ENCODE results near the gene TDO2. TPM values are rescaled to one million over a fixed set of nuclear protein-coding genes. Genes with fewer than 3 reads are reported as not detected.
"Not testable (repeated sequence)": the region's sequence is repeated elsewhere in the genome, so short reads cannot be mapped to it uniquely, and the experiment has no call there.

TDO2 gene
- total and polyA plus RNA-seq, 9 donors, result 0.12 to 2.3 (median 0.36) TPM; not detected in 3

DNA sequence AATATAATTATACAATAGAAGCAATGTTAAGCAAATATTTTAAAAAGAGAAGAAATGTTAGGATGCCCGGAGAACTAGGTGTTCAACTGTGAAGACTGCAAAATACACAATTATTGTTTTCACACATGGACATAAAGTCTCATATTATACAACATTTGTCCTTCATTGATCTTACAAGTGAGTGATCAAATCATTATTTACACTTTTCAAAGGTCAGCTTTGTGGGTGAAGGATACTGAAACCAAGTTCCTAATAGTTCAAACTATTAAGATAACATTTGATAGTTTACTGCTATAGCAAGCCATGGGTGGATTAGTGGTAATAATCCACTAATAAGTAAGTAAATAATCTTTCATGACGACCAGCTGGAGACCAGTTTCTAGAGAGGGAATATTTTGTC lies 26.8 kb downstream of the TDO2 start:
- WGBS (ENCODE audit: insufficient coverage), result no CpG with 5 or more reads among the region's 2 CpGs
- H3K9me3 ChIP-seq (replicated peaks; ENCODE audit: control insufficient read depth, low read depth, low read length), result no peaks in the 10 kb centered on the region

DNA sequence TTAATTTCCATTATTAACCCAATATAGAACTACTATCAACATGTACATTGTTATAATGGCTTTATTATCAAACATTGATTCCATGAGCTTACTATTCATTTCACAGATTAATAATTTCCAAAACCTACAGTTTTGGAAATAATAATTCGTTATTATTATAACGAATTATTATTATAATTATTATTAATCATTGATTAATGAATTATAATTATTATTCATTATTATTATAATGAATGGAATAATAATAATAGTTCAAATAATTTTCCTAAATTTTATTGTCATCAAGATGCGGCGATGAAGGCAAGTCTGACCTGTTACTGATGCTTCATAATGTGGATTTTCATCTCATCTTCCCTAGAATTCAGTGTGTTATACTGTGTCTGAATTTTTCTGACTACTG lies 28.1 kb downstream of the TDO2 start:
- H3K36me3 ChIP-seq (ENCODE audit: control insufficient read depth, insufficient read depth, low read length), result peaks cover 8% of the 10 kb centered on the region
- H3K27ac ChIP-seq (ENCODE audit: low read length), result no peak overlapping the region
- DNase-seq, result no peak
- H3K9me3 ChIP-seq (replicated peaks; ENCODE audit: control insufficient read depth, low read depth, low read length), result no peaks in the 10 kb centered on the region
- no peaks in the 10 kb centered on the region for H3K27me3 ChIP-seq (ENCODE audit: control insufficient read depth, insufficient read depth, low read length)
- H3K4me1 ChIP-seq (ENCODE audit: control insufficient read depth, insufficient read depth, low read length), result no peaks in the 10 kb centered on the region
- WGBS (ENCODE audit: insufficient coverage), result no CpG with 5 or more reads among the region's 4 CpGs
- no peak overlapping the region for H3K4me3 ChIP-seq (ENCODE audit: low read length)

More for the DNA sequence above, 26.8 kb downstream of the TDO2 start:
- H3K36me3 ChIP-seq (ENCODE audit: control insufficient read depth, insufficient read depth, low read length), result peaks cover 8% of the 10 kb centered on the region
- no peaks in the 10 kb centered on the region for H3K27me3 ChIP-seq (ENCODE audit: control insufficient read depth, insufficient read depth, low read length)
- no peak overlapping the region for H3K4me3 ChIP-seq (ENCODE audit: low read length)
- H3K4me1 ChIP-seq (ENCODE audit: control insufficient read depth, insufficient read depth, low read length), result no peaks in the 10 kb centered on the region
- no peak for DNase-seq
- H3K27ac ChIP-seq (ENCODE audit: low read length), result no peak overlapping the region

DNA sequence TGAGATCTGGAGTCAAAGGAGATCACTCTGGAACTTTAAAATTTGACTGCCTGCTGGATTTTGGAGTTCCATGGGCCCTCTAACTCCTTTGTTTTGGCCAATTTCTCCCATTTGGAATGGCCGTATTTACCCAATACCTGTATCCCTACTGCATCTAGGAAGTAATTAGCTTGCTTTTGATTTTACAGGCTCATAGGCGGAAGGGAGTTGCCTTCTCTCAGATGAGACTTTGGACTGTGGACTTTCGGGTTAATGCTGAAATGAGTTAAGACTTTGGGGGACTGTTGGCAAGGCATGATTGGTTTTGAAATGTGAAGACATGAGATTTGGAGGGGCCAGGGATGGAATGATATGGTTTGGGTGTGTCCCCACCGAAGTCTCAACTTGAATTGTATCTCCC lies 31.1 kb downstream of the TDO2 start:
- WGBS (ENCODE audit: insufficient coverage), result no CpG with 5 or more reads among the region's 4 CpGs
- H3K4me3 ChIP-seq (ENCODE audit: low read length); DNase-seq; H3K27me3 ChIP-seq (ENCODE audit: control insufficient read depth, insufficient read depth, low read length); H3K27ac ChIP-seq (ENCODE audit: low read length); H3K4me1 ChIP-seq (ENCODE audit: control insufficient read depth, insufficient read depth, low read length); H3K9me3 ChIP-seq (replicated peaks; ENCODE audit: control insufficient read depth, low read depth, low read length): not testable (repeated sequence)
- H3K36me3 ChIP-seq (ENCODE audit: control insufficient read depth, insufficient read depth, low read length), result peaks cover 15% of the 10 kb centered on the region

DNA sequence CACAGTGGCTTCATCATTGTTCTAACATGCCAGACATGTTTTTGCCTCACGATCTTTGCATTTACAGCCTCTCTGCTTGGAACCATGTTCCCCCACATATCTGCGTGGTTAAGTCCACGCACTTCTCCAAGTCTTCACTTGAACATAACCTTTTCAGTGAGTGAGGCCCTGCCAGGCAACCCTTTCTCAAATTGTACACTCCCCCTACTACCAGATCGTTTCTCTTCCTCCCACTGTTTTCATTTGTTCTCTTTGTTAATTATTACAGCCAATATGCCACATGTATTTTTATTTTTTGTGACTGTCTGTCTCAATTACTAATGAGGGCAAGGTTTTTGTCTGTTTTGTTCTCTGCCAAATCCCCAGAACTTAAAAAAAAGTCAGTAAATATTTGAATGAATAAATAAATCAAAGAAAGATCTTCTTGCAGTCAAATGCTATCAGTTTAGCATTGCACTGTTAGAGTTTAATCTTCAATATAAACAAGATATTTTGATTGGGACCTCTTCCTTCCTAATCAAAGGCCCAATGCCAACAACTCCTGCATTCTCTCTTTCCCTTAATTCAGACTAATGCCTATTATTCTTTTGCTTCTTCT lies 32.0 kb downstream of the TDO2 start:
- 86% methylated on average over 3 of the region's 4 CpGs for WGBS (ENCODE audit: insufficient coverage)
- Histone ChIP-seq H3K36me3 (ENCODE audit: control insufficient read depth, insufficient read depth, low read length) (peaks cover 14% of the 10 kb centered on the region), H3K4me3 (ENCODE audit: low read length) (no peak overlapping the region), H3K9me3 (replicated peaks; ENCODE audit: control insufficient read depth, low read depth, low read length) (no peaks in the 10 kb centered on the region), H3K27me3 (ENCODE audit: control insufficient read depth, insufficient read depth, low read length) (no peaks in the 10 kb centered on the region), H3K4me1 (ENCODE audit: control insufficient read depth, insufficient read depth, low read length) (no peaks in the 10 kb centered on the region), H3K27ac (ENCODE audit: low read length) (no peak overlapping the region)
- no peak for DNase-seq

DNA sequence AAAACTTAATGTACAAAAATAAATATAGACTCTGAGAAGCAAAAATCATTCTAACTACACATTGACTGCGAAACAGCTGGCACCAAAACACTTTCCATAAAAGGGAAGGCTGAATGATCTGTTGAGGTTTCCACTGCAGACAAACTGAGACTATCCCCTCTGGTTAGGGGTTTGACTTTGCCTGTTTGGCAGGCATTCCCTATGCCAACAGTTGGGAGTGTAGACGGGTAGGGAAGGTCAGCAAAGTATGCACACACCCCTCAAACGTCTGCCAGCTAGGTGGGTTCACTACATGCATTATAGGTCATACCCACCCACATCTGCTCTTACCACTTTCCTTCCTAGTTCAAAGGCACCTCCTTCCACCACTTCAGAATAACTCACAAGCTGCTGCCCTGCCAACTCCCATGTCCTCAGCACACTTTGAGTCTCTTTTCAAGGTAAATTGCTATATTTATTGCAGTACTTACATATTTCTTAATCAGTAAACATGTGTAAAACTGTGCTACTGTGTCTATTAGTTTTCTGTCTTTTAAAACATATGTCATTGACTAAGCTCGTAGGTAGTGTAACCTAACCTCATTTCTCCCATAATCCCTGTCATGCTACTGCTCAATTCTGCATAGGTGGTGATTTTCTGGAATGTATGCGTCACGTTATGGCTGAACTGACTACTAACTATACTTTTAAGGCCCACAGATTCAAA lies 37.7 kb downstream of the TDO2 start:
- no peaks in the 10 kb centered on the region for H3K9me3 ChIP-seq (replicated peaks; ENCODE audit: control insufficient read depth, low read depth, low read length)
- no peaks in the 10 kb centered on the region for H3K4me1 ChIP-seq (ENCODE audit: control insufficient read depth, insufficient read depth, low read length)
- WGBS (ENCODE audit: insufficient coverage), result 50% methylated on average over 1 of the region's 6 CpGs
- H3K36me3 ChIP-seq (ENCODE audit: control insufficient read depth, insufficient read depth, low read length), result peaks cover 15% of the 10 kb centered on the region
- H3K27me3 ChIP-seq (ENCODE audit: control insufficient read depth, insufficient read depth, low read length), result no peaks in the 10 kb centered on the region
- no peak for DNase-seq
- no peak overlapping the region for H3K4me3 ChIP-seq (ENCODE audit: low read length)
- no peak overlapping the region for H3K27ac ChIP-seq (ENCODE audit: low read length)

GRCh38 chr4:155941820-155942219 lies 38.3 kb downstream of the TDO2 start:
- no CpG with 5 or more reads among the region's 1 CpG for WGBS (ENCODE audit: insufficient coverage)
- Histone ChIP-seq H3K36me3 (ENCODE audit: control insufficient read depth, insufficient read depth, low read length) (peaks cover 15% of the 10 kb centered on the region), H3K27ac (ENCODE audit: low read length) (no peak overlapping the region), H3K4me1 (ENCODE audit: control insufficient read depth, insufficient read depth, low read length) (no peaks in the 10 kb centered on the region), H3K9me3 (replicated peaks; ENCODE audit: control insufficient read depth, low read depth, low read length) (no peaks in the 10 kb centered on the region), H3K27me3 (ENCODE audit: control insufficient read depth, insufficient read depth, low read length) (no peaks in the 10 kb centered on the region), H3K4me3 (ENCODE audit: low read length) (no peak overlapping the region)
- DNase-seq, result no peak

DNA sequence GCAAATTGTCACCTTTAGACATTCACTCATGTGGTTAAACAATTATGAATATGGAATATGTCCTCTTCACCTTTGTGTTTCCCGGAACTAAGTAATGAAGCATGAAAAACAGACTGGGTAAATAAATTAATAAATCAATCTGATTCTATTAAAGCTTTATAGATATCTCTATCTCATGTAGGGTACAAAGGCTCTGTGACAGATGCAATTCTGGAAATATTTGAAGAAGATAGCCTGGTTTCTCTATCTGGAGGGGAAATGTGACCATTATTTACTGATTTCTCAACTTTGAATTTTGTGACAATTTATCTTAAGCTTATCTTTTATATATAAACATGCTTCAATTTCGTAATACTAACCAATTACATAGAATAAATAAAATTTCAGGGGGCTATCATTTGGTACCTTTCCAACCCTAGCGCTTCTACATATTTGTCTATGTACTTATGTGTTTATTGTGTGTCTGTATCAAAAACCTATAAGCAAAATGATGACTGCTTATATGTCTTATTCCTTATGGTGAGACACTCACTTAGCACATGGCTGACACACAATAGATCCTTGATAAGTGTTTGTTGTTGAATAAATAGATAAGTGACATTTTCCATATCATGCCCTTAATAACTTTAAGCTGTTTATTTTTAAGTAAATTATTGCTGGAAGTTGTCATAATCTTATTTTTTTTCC lies 40.3 kb downstream of the TDO2 start:
- Histone ChIP-seq H3K27ac (ENCODE audit: low read length) (no peak overlapping the region), H3K27me3 (ENCODE audit: control insufficient read depth, insufficient read depth, low read length) (no peaks in the 10 kb centered on the region), H3K9me3 (replicated peaks; ENCODE audit: control insufficient read depth, low read depth, low read length) (no peaks in the 10 kb centered on the region), H3K36me3 (ENCODE audit: control insufficient read depth, insufficient read depth, low read length) (peaks cover 8% of the 10 kb centered on the region), H3K4me3 (ENCODE audit: low read length) (no peak overlapping the region), H3K4me1 (ENCODE audit: control insufficient read depth, insufficient read depth, low read length) (no peaks in the 10 kb centered on the region)
- no CpG with 5 or more reads among the region's 3 CpGs for WGBS (ENCODE audit: insufficient coverage)
- DNase-seq, result no peak

DNA sequence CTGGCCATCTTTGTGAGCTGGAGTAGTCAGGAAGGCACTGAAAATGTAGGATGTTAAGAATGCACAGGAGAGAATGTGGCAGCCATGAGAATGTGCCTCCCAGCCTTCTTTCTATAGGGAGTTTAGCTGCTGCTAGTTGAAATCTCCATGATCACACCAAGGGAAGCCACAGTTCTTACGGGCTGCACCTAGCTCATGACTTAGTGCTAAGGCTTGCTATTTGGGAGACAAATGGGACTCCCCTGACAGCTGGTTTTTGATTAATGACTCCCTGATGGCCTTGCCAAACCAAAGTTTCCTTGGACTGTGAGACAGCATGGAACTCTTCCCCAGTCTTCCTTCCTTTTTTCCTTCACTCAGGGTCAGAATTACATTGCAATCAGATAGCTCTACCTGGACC lies 41.0 kb downstream of the TDO2 start:
- no peaks in the 10 kb centered on the region for H3K4me1 ChIP-seq (ENCODE audit: control insufficient read depth, insufficient read depth, low read length)
- H3K9me3 ChIP-seq (replicated peaks; ENCODE audit: control insufficient read depth, low read depth, low read length), result no peaks in the 10 kb centered on the region
- DNase-seq, result no peak
- H3K27ac ChIP-seq (ENCODE audit: low read length), result no peak overlapping the region
- no peaks in the 10 kb centered on the region for H3K27me3 ChIP-seq (ENCODE audit: control insufficient read depth, insufficient read depth, low read length)
- H3K36me3 ChIP-seq (ENCODE audit: control insufficient read depth, insufficient read depth, low read length), result peaks cover 6% of the 10 kb centered on the region
- H3K4me3 ChIP-seq (ENCODE audit: low read length), result no peak overlapping the region
- whole genome bisulfite sequencing (ENCODE audit: insufficient coverage), result 89% methylated on average over 1 of the region's 1 CpG

GRCh38 chr4:155946486-155946885 lies 43.0 kb downstream of the TDO2 start:
- 90% methylated on average over 1 of the region's 4 CpGs for WGBS (ENCODE audit: insufficient coverage)
- no peak for DNase-seq
- no peak overlapping the region for H3K27ac ChIP-seq (ENCODE audit: low read length)
- no peaks in the 10 kb centered on the region for H3K9me3 ChIP-seq (replicated peaks; ENCODE audit: control insufficient read depth, low read depth, low read length)
- H3K36me3 ChIP-seq (ENCODE audit: control insufficient read depth, insufficient read depth, low read length), result peaks cover 2% of the 10 kb centered on the region
- H3K4me3 ChIP-seq (ENCODE audit: low read length), result no peak overlapping the region
- H3K4me1 ChIP-seq (ENCODE audit: control insufficient read depth, insufficient read depth, low read length), result no peaks in the 10 kb centered on the region
- H3K27me3 ChIP-seq (ENCODE audit: control insufficient read depth, insufficient read depth, low read length), result no peaks in the 10 kb centered on the region

GRCh38 chr4:155948541-155948940 lies 45.0 kb downstream of the TDO2 start:
- H3K27me3 ChIP-seq (ENCODE audit: control insufficient read depth, insufficient read depth, low read length), result no peaks in the 10 kb centered on the region
- no peaks in the 10 kb centered on the region for H3K36me3 ChIP-seq (ENCODE audit: control insufficient read depth, insufficient read depth, low read length)
- no CpG with 5 or more reads among the region's 1 CpG for WGBS (ENCODE audit: insufficient coverage)
- no peaks in the 10 kb centered on the region for H3K9me3 ChIP-seq (replicated peaks; ENCODE audit: control insufficient read depth, low read depth, low read length)
- no peak for DNase-seq
- no peaks in the 10 kb centered on the region for H3K4me1 ChIP-seq (ENCODE audit: control insufficient read depth, insufficient read depth, low read length)
- no peak overlapping the region for H3K27ac ChIP-seq (ENCODE audit: low read length)
- no peak overlapping the region for H3K4me3 ChIP-seq (ENCODE audit: low read length)
